HL-60 (cell line): ENCODE data around the gene PLEKHG2.

Source experiments
- CTCF ChIP-seq: IDR thresholded peaks from one replicate; pipeline ENCODE4 v1.5.1; 2011; ENCODE audit warnings: low read length, control low read depth, inconsistent platforms; ENCODE audit not compliant: insufficient read depth
- POLR2AphosphoS5 ChIP-seq: IDR thresholded peaks from 2 replicates; pipeline ENCODE4 v1.6.1; 2012; ENCODE audit warnings: low read depth
- REST ChIP-seq: IDR thresholded peaks from 2 replicates; pipeline ENCODE4 v1.6.1; 2012; ENCODE audit warnings: low read depth; ENCODE audit not compliant: insufficient replicate concordance
- SPI1 ChIP-seq: IDR thresholded peaks from 2 replicates; pipeline ENCODE4 v1.6.1; 2012; ENCODE audit warnings: low read depth, mild to moderate bottlenecking, borderline replicate concordance

- TF ChIP-seq CTCF (no peak), POLR2AphosphoS5 (no peak), REST (no peak), SPI1 (no peak)
These were observed 61.0 kb downstream of the PLEKHG2 start for GRCh38 chr19:39473443-39473960.
